PC-3 (cell line): ENCODE results near the gene DCUN1D1. TPM values are rescaled to one million over a fixed set of nuclear protein-coding genes. Genes with fewer than 3 reads are reported as not detected.

Source experiments
- ATAC-seq: fragments of 200-7000 bp; cut with Tn5 transposase; 2 replicates; pipeline ENCODE4 v1.9.1; 2020; ENCODE audit warnings: mild to moderate bottlenecking, moderate library complexity
- BruUV-seq: library from RNA; stranded (reverse); fragments of 400-500 nt; replicated peaks from 2 replicates; lab custom pipeline; 2021; lab: Mats Ljungman, UMichigan
- CTCF ChIA-PET: fragments of 300-600 bp; sonication (Branson Sonifier 250); formaldehyde crosslinking; loops from one replicate; lab custom pipeline; 2022; ENCODE audit warnings: antibody characterized with exemption; lab: Charles Lee
- POLR2A ChIA-PET: fragments of 300-600 bp; sonication (Branson Sonifier 250); formaldehyde crosslinking; loops from one replicate; lab custom pipeline; 2022; ENCODE audit warnings: antibody characterized with exemption; ENCODE audit not compliant: unreplicated experiment; lab: Charles Lee
- DNase-seq: peaks from one replicate; pipeline ENCODE4 v3.0.0-alpha.2; 2015
- H2AFZ ChIP-seq: fragments of 300-600 bp; sonication (generic); 2 replicates; pipeline ENCODE4 v1.6.0; 2016; ENCODE audit warnings: antibody characterized with exemption, low read length
- H3F3A ChIP-seq: fragments of 300-600 bp; sonication (generic); one replicate; pipeline ENCODE4 v1.6.0; 2017; ENCODE audit warnings: antibody characterized with exemption, low read length, control low read depth, mild to moderate bottlenecking; ENCODE audit not compliant: unreplicated experiment
- H3K27ac ChIP-seq: fragments of 300-600 bp; sonication (generic); 2 replicates; pipeline ENCODE4 v1.5.1; 2016; ENCODE audit warnings: mild to moderate bottlenecking, low read length
- H3K27me3 ChIP-seq: fragments of 300-600 bp; sonication (generic); 2 replicates; pipeline ENCODE4 v1.6.1; 2016; ENCODE audit warnings: low read length, mixed read lengths
- H3K36me3 ChIP-seq: fragments of 300-600 bp; sonication (generic); 2 replicates; pipeline ENCODE4 v1.6.1; 2016; ENCODE audit warnings: low read depth, mixed run types, low read length, mixed read lengths
- H3K4me1 ChIP-seq: fragments of 300-600 bp; sonication (generic); 2 replicates; pipeline ENCODE4 v1.5.1; 2016; ENCODE audit warnings: low read length; ENCODE audit not compliant: insufficient read depth
- H3K4me2 ChIP-seq: fragments of 300-600 bp; sonication (generic); 2 replicates; pipeline ENCODE4 v1.6.0; 2016; ENCODE audit warnings: low read length
- H3K4me3 ChIP-seq: fragments of 300-600 bp; sonication (generic); 2 replicates; pipeline ENCODE4 v1.5.1; 2016; ENCODE audit warnings: mild to moderate bottlenecking, low read length, mixed read lengths
- H3K79me2 ChIP-seq: fragments of 300-600 bp; sonication (generic); 2 replicates; pipeline ENCODE4 v1.6.1; 2017; ENCODE audit warnings: low read length, mixed read lengths
- H3K9ac ChIP-seq: fragments of 300-600 bp; sonication (generic); 2 replicates; pipeline ENCODE4 v1.6.0; 2016; ENCODE audit warnings: mild to moderate bottlenecking, low read length
- H3K9me2 ChIP-seq: fragments of 300-600 bp; sonication (generic); replicated peaks from 2 replicates; pipeline ENCODE4 v1.6.1; 2016; ENCODE audit warnings: mixed run types, low read length, mixed read lengths
- H3K9me3 ChIP-seq: fragments of 300-600 bp; sonication (generic); 2 replicates; pipeline ENCODE4 v1.6.1; 2016; ENCODE audit warnings: low read length, mixed read lengths
- H4K20me1 ChIP-seq: fragments of 300-600 bp; sonication (generic); 2 replicates; pipeline ENCODE4 v1.6.1; 2016; ENCODE audit warnings: low read length, mixed read lengths
- EZH2 ChIP-seq: fragments of 300-600 bp; sonication (generic); IDR thresholded peaks from one replicate; pipeline ENCODE4 v1.6.1; 2017; ENCODE audit warnings: antibody characterized with exemption, mild to moderate bottlenecking, low read length; ENCODE audit not compliant: unreplicated experiment
- EZH2phosphoT487 ChIP-seq: fragments of 300-600 bp; sonication (generic); IDR thresholded peaks from 2 replicates; pipeline ENCODE4 v1.6.1; 2018; ENCODE audit warnings: mild to moderate bottlenecking, antibody characterized with exemption, low read length, borderline replicate concordance
- intact Hi-C: fragments of 100-400 bp; cut with micrococcal nuclease; formaldehyde crosslinking; loops from 2 replicates; pipeline ENCODE4 v1.9.0; 2023
- total RNA-seq: library from RNA; depleted of rRNA; stranded (reverse); fragments of >200 nt; gene quantifications from 2 replicates; pipeline ENCODE4 v1.2.3, GENCODE V29; 2014
- TF ChIP-seq, protein P1 (sequence below): fragments of 300-600 bp; sonication (generic); conservative IDR thresholded peaks from 2 replicates; pipeline ENCODE4 v1.5.1; 2017; ENCODE audit warnings: antibody characterized with exemption, low read depth, mild to moderate bottlenecking, low read length

The DCUN1D1 gene
- total RNA-seq, 1 experiment from 2014 or later, result 39.7 TPM

DNA sequence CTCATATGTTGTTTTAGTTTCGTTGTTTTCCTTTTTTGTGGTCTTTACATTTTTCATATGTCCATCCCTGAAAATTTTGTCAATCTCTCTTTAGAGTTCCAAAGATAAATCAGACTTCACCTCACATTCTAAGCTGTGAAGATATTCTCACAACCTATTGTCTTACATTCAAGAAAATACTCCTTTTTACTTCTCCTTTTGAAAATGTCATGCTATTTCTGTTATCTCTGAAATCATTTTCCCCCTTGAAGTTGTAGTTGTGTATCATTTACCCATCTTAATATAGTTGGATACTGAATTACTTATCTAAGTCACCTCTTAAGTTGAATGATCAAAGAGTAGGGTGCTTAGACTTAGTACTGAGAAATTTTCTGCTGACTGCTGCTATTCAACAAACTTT, 74.3 kb downstream of the DCUN1D1 start:
- Histone ChIP-seq H3K9ac (no peak overlapping the region), H3K9me3 (no peaks in the 10 kb centered on the region), H3K4me2 (no peak overlapping the region), H4K20me1 (no peaks in the 10 kb centered on the region), H2AFZ (no peak overlapping the region), H3K36me3 (peaks cover 2% of the 10 kb centered on the region; the same call in 1 of the 2 replicates), H3K9me2 (no peaks in the 10 kb centered on the region), H3K79me2 (no peaks in the 10 kb centered on the region), H3K4me3 (no peak overlapping the region), H3F3A (no peaks in the 10 kb centered on the region), H3K4me1 (no peaks in the 10 kb centered on the region), H3K27ac (no peak overlapping the region), H3K27me3 (no peaks in the 10 kb centered on the region)
- intact Hi-C loops, result loop anchor here (5.0 kb wide), 3 partner anchors 61 to 276 kb away; no protein-coding TSS in a partner anchor
- ATAC-seq (no peak), DNase-seq (no peak)
- BruUV-seq, result no TSS peak
- TF ChIP-seq EZH2 (no peak), EZH2phosphoT487 (no peak)
- TF ChIP-seq, protein P1, sequence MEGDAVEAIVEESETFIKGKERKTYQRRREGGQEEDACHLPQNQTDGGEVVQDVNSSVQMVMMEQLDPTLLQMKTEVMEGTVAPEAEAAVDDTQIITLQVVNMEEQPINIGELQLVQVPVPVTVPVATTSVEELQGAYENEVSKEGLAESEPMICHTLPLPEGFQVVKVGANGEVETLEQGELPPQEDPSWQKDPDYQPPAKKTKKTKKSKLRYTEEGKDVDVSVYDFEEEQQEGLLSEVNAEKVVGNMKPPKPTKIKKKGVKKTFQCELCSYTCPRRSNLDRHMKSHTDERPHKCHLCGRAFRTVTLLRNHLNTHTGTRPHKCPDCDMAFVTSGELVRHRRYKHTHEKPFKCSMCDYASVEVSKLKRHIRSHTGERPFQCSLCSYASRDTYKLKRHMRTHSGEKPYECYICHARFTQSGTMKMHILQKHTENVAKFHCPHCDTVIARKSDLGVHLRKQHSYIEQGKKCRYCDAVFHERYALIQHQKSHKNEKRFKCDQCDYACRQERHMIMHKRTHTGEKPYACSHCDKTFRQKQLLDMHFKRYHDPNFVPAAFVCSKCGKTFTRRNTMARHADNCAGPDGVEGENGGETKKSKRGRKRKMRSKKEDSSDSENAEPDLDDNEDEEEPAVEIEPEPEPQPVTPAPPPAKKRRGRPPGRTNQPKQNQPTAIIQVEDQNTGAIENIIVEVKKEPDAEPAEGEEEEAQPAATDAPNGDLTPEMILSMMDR, result no peak
- CTCF ChIA-PET, result no interaction called here
- POLR2A ChIA-PET, result no interaction called here

DNA sequence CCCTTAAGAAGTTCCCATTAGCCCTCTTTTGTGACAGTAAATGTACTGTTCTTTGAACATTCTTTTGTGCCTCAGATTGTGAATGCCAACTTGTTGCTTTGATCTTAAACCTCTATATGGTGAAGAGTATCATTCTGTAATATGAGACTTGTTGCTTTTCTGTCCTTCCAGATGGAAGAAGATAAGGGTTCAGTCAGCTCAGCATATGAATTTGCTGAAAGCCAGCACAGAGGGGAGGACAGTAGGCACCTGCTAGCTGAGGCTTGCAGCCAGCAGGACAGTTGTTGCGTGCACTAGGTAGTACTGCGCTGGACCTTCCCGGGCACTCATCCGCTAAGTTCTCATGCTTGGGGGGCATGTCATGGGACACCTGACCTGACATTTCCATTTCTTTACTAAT, 74.7 kb downstream of the DCUN1D1 start:
- H3K27ac ChIP-seq, result no peak overlapping the region
- TF ChIP-seq EZH2phosphoT487, result no peak
- TF ChIP-seq EZH2, result no peak
- TF ChIP-seq, protein P1, result no peak
- H3K9ac ChIP-seq, result no peak overlapping the region
- ChIA-PET POLR2A (no interaction called here), CTCF (no interaction called here)
- no peaks in the 10 kb centered on the region for H4K20me1 ChIP-seq
- no TSS peak for BruUV-seq
- H3K4me2 ChIP-seq, result no peak overlapping the region
- H3K9me2 ChIP-seq, result no peaks in the 10 kb centered on the region
- no peaks in the 10 kb centered on the region for H3K4me1 ChIP-seq
- ATAC-seq (no peak), DNase-seq (no peak)
- H3K36me3 ChIP-seq, result peaks cover 2% of the 10 kb centered on the region; the same call in 1 of the 2 replicates
- H3K27me3 ChIP-seq, result no peaks in the 10 kb centered on the region
- H2AFZ ChIP-seq, result no peak overlapping the region
- no peaks in the 10 kb centered on the region for H3K9me3 ChIP-seq
- H3K4me3 ChIP-seq, result no peak overlapping the region
- H3F3A ChIP-seq, result no peaks in the 10 kb centered on the region
- intact Hi-C loops, result loop anchor here (5.0 kb wide), 3 partner anchors 62 to 277 kb away; no protein-coding TSS in a partner anchor
- H3K79me2 ChIP-seq, result no peaks in the 10 kb centered on the region

DNA sequence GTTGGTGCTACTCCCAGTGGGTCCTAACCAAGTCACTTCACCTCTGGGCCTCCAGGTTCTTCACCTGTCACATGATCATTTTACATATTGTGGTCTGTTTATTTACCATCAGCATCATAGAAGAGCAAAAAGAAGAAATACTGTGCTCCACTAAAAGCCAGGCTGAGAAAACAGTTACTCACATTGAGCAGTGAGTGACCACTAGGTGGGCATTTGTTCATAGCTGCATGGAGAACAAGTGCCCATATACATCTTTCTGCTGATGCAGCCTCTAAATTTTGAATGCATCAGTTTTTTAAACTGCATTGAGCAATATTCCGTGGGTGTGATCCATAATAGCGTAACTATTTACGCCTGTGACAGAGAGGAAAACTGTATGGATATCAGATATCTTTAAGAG, 76.2 kb downstream of the DCUN1D1 start:
- ChIA-PET POLR2A (no interaction called here), CTCF (interaction anchor here (0.6 kb wide), 1 partner anchor 191 kb away, joined by 4 read pairs; no protein-coding TSS in a partner anchor)
- H3F3A ChIP-seq, result no peaks in the 10 kb centered on the region
- H3K27me3 ChIP-seq, result no peaks in the 10 kb centered on the region
- no peak overlapping the region for H2AFZ ChIP-seq
- peaks cover 2% of the 10 kb centered on the region; the same call in 1 of the 2 replicates for H3K36me3 ChIP-seq
- H3K9me3 ChIP-seq, result no peaks in the 10 kb centered on the region
- DNase-seq (no peak), ATAC-seq (peak; percentile 58; the same call in 1 of the 2 replicates)
- no peak overlapping the region for H3K4me2 ChIP-seq
- no peak for TF ChIP-seq EZH2
- no peak for TF ChIP-seq EZH2phosphoT487
- TF ChIP-seq, protein P1, result peak; percentile 39
- H3K27ac ChIP-seq, result no peak overlapping the region
- no peaks in the 10 kb centered on the region for H4K20me1 ChIP-seq
- no peaks in the 10 kb centered on the region for H3K9me2 ChIP-seq
- H3K4me1 ChIP-seq, result no peaks in the 10 kb centered on the region
- no peak overlapping the region for H3K9ac ChIP-seq
- intact Hi-C loops, result no loop called here
- H3K4me3 ChIP-seq, result no peak overlapping the region
- no TSS peak for BruUV-seq
- no peaks in the 10 kb centered on the region for H3K79me2 ChIP-seq
